Trophoblast cell (in vitro differentiated cells and primary cell): Measurements from ENCODE around the gene ARAP2.
A peak's percentile ranks its signal among the peaks of the same experiment; 100 is the strongest.

Experiments
- DNase-seq, 2 donors: peaks; one replicate each; pipeline ENCODE4 v3.0.0-alpha.2; 2016
- H2AFZ ChIP-seq: 2 replicates; pipeline ENCODE4 v1.6.1; 2013; ENCODE audit warnings: low read length, moderate library complexity, mild to moderate bottlenecking; ENCODE audit not compliant: insufficient read depth, poor library complexity
- H2AK5ac ChIP-seq: 2 replicates; pipeline ENCODE4 v1.6.1; 2013; ENCODE audit warnings: mild to moderate bottlenecking, low read length
- H2BK120ac ChIP-seq: 2 replicates; pipeline ENCODE4 v1.6.1; 2013; ENCODE audit warnings: low read length, mild to moderate bottlenecking, moderate library complexity; ENCODE audit not compliant: insufficient read depth, poor library complexity
- H2BK12ac ChIP-seq: 2 replicates; pipeline ENCODE4 v1.6.1; 2013; ENCODE audit warnings: mild to moderate bottlenecking, low read length, moderate library complexity
- H2BK5ac ChIP-seq: 2 replicates; pipeline ENCODE4 v1.6.1; 2013; ENCODE audit warnings: low read length, low read depth, moderate library complexity, mild to moderate bottlenecking; ENCODE audit not compliant: poor library complexity
- H3K14ac ChIP-seq: 2 replicates; pipeline ENCODE4 v1.6.1; 2013; ENCODE audit warnings: mild to moderate bottlenecking, low read length
- H3K18ac ChIP-seq: 2 replicates; pipeline ENCODE4 v1.6.1; 2013; ENCODE audit warnings: mild to moderate bottlenecking, low read length
- H3K23ac ChIP-seq: 2 replicates; pipeline ENCODE4 v1.6.1; 2013; ENCODE audit warnings: low read length
- H3K27ac ChIP-seq: 2 replicates; pipeline ENCODE4 v1.5.1; 2013; ENCODE audit warnings: low read depth, mild to moderate bottlenecking, inconsistent platforms, low read length, moderate library complexity
- H3K27me3 ChIP-seq: 2 replicates; pipeline ENCODE4 v1.6.1; 2013; ENCODE audit warnings: inconsistent platforms, mild to moderate bottlenecking, low read length, moderate library complexity; ENCODE audit not compliant: insufficient read depth
- H3K36me3 ChIP-seq, 2 experiments: 1 replicate in 1 of 2; 2 replicates in 1 of 2; pipeline ENCODE4 v1.6.1; 2013; ENCODE audit warnings: low read length in 2 of 2, mild to moderate bottlenecking in 2 of 2, moderate library complexity in 1 of 2; ENCODE audit not compliant: insufficient read depth in 2 of 2, control insufficient read depth in 1 of 2
- H3K4ac ChIP-seq: 2 replicates; pipeline ENCODE4 v1.6.1; 2013; ENCODE audit warnings: low read depth, mild to moderate bottlenecking, low read length, moderate library complexity
- H3K4me1 ChIP-seq, 2 experiments: 1 replicate in 1 of 2; 2 replicates in 1 of 2; pipeline ENCODE4 v1.6.1; 2013; ENCODE audit warnings: low read length in 2 of 2, mild to moderate bottlenecking in 2 of 2, moderate library complexity in 1 of 2; ENCODE audit not compliant: insufficient read depth in 2 of 2, control insufficient read depth in 1 of 2
- H3K4me2 ChIP-seq: 2 replicates; pipeline ENCODE4 v1.6.1; 2013; ENCODE audit warnings: inconsistent platforms, mild to moderate bottlenecking, low read length, moderate library complexity
- H3K4me3 ChIP-seq: 2 replicates; pipeline ENCODE4 v1.5.1; 2013; ENCODE audit warnings: mild to moderate bottlenecking, low read depth, low read length, inconsistent platforms
- H3K79me1 ChIP-seq: one replicate; pipeline ENCODE4 v1.6.1; 2013; ENCODE audit warnings: low read length
- H3K79me2 ChIP-seq: 2 replicates; pipeline ENCODE4 v1.6.1; 2013; ENCODE audit warnings: low read length, mild to moderate bottlenecking; ENCODE audit not compliant: control insufficient read depth, insufficient read depth, poor library complexity
- H3K9ac ChIP-seq: 2 replicates; pipeline ENCODE4 v1.6.1; 2013; ENCODE audit warnings: mild to moderate bottlenecking, low read length
- H3K9me3 ChIP-seq: 2 replicates; pipeline ENCODE4 v1.6.1; 2013; ENCODE audit warnings: low read depth, mild to moderate bottlenecking, control low read depth, inconsistent platforms, low read length; ENCODE audit not compliant: insufficient read depth
- H4K12ac ChIP-seq: 2 replicates; pipeline ENCODE4 v1.6.1; 2013; ENCODE audit warnings: low read depth, mild to moderate bottlenecking, low read length, moderate library complexity
- H4K8ac ChIP-seq: 2 replicates; pipeline ENCODE4 v1.6.1; 2013; ENCODE audit warnings: low read depth, mild to moderate bottlenecking, low read length, moderate library complexity
- H4K91ac ChIP-seq: one replicate; pipeline ENCODE4 v1.6.1; 2013; ENCODE audit warnings: low read depth, mild to moderate bottlenecking, low read length, moderate library complexity
- WGBS: extraction: QIAGEN DNeasy Blood & Tissue Kit; methylation state at CpG from one replicate; pipeline ENCODE4 v1.1.7; 2013; ENCODE audit warnings: missing lambda C conversion rate; ENCODE audit not compliant: insufficient read length, insufficient coverage; ENCODE audit errors: extremely low coverage; 5-methylcytosine and 5-hydroxymethylcytosine counted together

The ARAP2 gene

GRCh38 chr4:36243355-36244256, 708 bp downstream of the ARAP2 start:
- peak overlapping the region; percentile 67 for H3K9ac ChIP-seq
- H3K79me2 ChIP-seq = no peaks in the 10 kb centered on the region
- peak; percentile 66 to 70 for DNase-seq
- peak overlapping the region; percentile 15 for H2BK12ac ChIP-seq
- no peak overlapping the region for H2AK5ac ChIP-seq
- no peaks in the 10 kb centered on the region for H3K9me3 ChIP-seq
- peak overlapping the region; percentile 14 for H2BK5ac ChIP-seq
- peak overlapping the region; percentile 99 for H3K4me2 ChIP-seq
- H3K79me1 ChIP-seq = peaks cover 6% of the 10 kb centered on the region
- no peaks in the 10 kb centered on the region for H3K36me3 ChIP-seq
- H4K91ac ChIP-seq = peak overlapping the region; percentile 77
- peak overlapping the region; percentile 28 for H3K4ac ChIP-seq
- WGBS = no CpG with 5 or more reads among the region's 38 CpGs
- peak overlapping the region; percentile 35 for H2BK120ac ChIP-seq
- peak overlapping the region; percentile 90 for H2AFZ ChIP-seq
- no peaks in the 10 kb centered on the region for H3K27me3 ChIP-seq
- peak overlapping the region; percentile 86 for H3K4me3 ChIP-seq
- H4K8ac ChIP-seq = peak overlapping the region; percentile 76
- peak overlapping the region; percentile 19 for H3K18ac ChIP-seq
- H3K23ac ChIP-seq = no peak overlapping the region
- H4K12ac ChIP-seq = no peak overlapping the region
- peak overlapping the region; percentile 47 for H3K27ac ChIP-seq
- H3K4me1 ChIP-seq = no peaks in the 10 kb centered on the region
- H3K14ac ChIP-seq = no peak overlapping the region

- Histone ChIP-seq H3K9me3 (no peaks in the 10 kb centered on the region), H3K4me3 (no peak overlapping the region), H3K4me2 (no peak overlapping the region), H3K27me3 (no peaks in the 10 kb centered on the region), H2AFZ (no peak overlapping the region), H4K91ac (no peak overlapping the region), H3K36me3 (no peaks in the 10 kb centered on the region), H3K79me2 (no peaks in the 10 kb centered on the region), H2AK5ac (no peak overlapping the region), H2BK12ac (no peak overlapping the region), H2BK120ac (no peak overlapping the region), H2BK5ac (no peak overlapping the region), H3K4me1 (no peaks in the 10 kb centered on the region), H3K23ac (no peak overlapping the region), H3K9ac (no peak overlapping the region), H3K18ac (no peak overlapping the region), H3K4ac (no peak overlapping the region), H3K27ac (no peak overlapping the region), H3K14ac (no peak overlapping the region), H4K8ac (no peak overlapping the region), H3K79me1 (peaks cover 6% of the 10 kb centered on the region), H4K12ac (no peak overlapping the region)
- no peak for DNase-seq
- no CpG with 5 or more reads among the region's 7 CpGs for WGBS
Measured at GRCh38 chr4:36242629-36243354, 1.5 kb downstream of the ARAP2 start.

- no peak overlapping the region for H3K14ac ChIP-seq
- H2BK12ac ChIP-seq = no peak overlapping the region
- H3K9ac ChIP-seq = no peak overlapping the region
- no peaks in the 10 kb centered on the region for H3K9me3 ChIP-seq
- H3K36me3 ChIP-seq = no peaks in the 10 kb centered on the region
- no peak overlapping the region for H3K4me2 ChIP-seq
- H2BK5ac ChIP-seq = no peak overlapping the region
- no CpG with 5 or more reads among the region's 2 CpGs for WGBS
- no peaks in the 10 kb centered on the region for H3K79me2 ChIP-seq
- H3K4ac ChIP-seq = no peak overlapping the region
- no peak overlapping the region for H3K18ac ChIP-seq
- no peak overlapping the region for H2AFZ ChIP-seq
- peaks cover 6% of the 10 kb centered on the region for H3K79me1 ChIP-seq
- no peak overlapping the region for H3K23ac ChIP-seq
- no peak overlapping the region for H4K12ac ChIP-seq
- no peak overlapping the region for H3K27ac ChIP-seq
- no peak overlapping the region for H3K4me3 ChIP-seq
- no peak overlapping the region for H4K8ac ChIP-seq
- no peaks in the 10 kb centered on the region for H3K27me3 ChIP-seq
- no peak overlapping the region for H2BK120ac ChIP-seq
- no peak overlapping the region for H4K91ac ChIP-seq
- no peak overlapping the region for H2AK5ac ChIP-seq
- H3K4me1 ChIP-seq = no peaks in the 10 kb centered on the region
- no peak for DNase-seq
Measured at GRCh38 chr4:36241771-36242170, 2.5 kb downstream of the ARAP2 start.

- Histone ChIP-seq H3K9me3 (no peaks in the 10 kb centered on the region), H3K36me3 (no peaks in the 10 kb centered on the region), H3K18ac (no peak overlapping the region), H4K91ac (no peak overlapping the region), H2AFZ (no peak overlapping the region), H3K27ac (no peak overlapping the region), H3K14ac (no peak overlapping the region), H3K79me2 (no peaks in the 10 kb centered on the region), H2BK5ac (no peak overlapping the region), H2AK5ac (no peak overlapping the region), H3K27me3 (no peaks in the 10 kb centered on the region), H3K9ac (no peak overlapping the region), H4K8ac (no peak overlapping the region), H3K23ac (no peak overlapping the region), H3K4ac (no peak overlapping the region), H3K4me1 (no peaks in the 10 kb centered on the region), H3K4me3 (no peak overlapping the region), H2BK12ac (no peak overlapping the region), H3K79me1 (no peaks in the 10 kb centered on the region), H2BK120ac (no peak overlapping the region), H3K4me2 (no peak overlapping the region), H4K12ac (no peak overlapping the region)
- no CpG with 5 or more reads among the region's 4 CpGs for WGBS
- no peak for DNase-seq
Measured at GRCh38 chr4:36237366-36238313, 6.7 kb downstream of the ARAP2 start.
